SHP77 treated with DMSO at 0.1 percent for 48 hours (cell line): ENCODE results near the gene HDAC10.
"Not testable (repeated sequence)": the region's sequence is repeated elsewhere in the genome, so short reads cannot be mapped to it uniquely, and the experiment has no call there.

Experiments
- DNase-seq: peaks from one replicate; lab custom pipeline; 2025; lab: John Stamatoyannopoulos, UW

The HDAC10 gene

DNA sequence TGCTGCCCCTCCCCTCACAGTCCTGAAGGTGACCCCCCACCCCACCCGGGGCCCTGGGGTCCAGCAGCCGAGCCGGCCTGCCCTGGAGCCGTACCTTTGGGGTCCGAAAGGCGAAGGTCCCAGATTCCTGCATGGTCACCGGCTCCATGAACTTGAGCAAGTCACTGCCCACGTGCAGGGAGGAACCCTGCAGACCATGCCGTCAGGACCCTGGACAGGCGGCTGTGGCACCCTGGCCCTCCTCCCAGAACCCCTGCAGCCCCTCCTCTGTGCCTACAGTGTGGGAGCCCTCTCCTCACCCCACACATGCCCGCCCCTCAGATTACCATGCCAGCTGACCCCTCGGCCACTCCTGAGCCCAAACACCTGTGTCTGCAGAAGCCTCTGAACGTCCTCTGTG, 33.4 kb upstream of the HDAC10 start:
- no peak for DNase-seq

DNA sequence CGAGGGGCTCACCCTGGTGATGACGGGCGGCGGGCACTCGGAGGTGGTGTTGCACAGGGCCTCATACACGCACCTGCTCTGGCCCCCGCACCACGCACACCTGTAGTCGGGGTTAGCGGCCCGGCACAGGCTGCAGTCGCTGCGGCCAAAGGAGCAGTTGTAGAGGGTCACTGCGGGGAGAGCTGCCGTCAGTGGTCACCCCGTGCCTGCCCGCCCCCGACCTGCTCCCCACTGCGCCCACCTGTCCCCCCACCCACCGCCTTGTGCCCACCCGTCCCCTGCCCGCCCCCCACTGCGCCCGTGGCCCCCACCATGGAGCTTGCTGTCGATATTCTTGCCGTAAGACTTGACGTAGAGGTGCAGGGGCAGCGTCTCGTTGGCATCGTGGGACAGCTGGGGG, 32.8 kb upstream of the HDAC10 start:
- DNase-seq: no peak

DNA sequence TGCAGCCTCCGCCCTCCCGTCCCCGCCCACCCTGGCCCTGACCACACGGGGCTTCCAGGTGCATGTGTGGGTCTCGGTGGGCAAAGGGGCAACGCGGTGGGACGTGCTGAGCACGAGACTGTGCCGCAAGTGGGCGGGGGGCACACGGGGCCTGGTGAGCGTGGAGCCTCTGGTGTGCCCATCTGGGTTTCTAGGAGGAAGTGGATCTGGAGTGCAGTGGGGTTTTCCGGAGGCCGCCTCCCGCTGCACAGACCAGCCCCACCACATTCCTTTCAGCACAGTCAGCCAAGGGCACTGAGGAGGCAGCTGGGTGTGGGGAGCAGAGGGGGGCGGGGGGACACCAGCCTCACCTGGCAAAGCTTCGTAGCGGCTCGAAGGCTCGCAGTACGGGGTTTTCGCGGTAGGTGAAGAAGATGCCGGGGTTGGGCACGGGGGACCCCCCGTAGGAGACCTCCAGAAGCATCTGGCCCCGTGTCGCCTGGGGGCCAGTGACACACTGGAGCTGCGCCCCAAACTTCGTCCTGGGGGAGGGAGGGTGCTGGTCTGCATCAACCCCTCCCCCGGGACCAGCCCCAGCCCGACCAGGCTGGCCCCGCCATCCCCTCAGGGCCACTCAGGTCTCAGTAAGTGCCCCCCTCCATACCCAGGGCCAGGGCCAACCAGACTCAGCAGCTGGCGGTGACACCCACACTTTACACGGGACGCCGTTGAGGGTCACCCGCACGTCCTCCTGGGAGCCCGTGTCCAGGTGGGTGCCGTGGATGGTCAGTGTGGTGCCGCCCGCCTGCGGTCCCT, 31.5 kb upstream of the HDAC10 start:
- no peak for DNase-seq

DNA sequence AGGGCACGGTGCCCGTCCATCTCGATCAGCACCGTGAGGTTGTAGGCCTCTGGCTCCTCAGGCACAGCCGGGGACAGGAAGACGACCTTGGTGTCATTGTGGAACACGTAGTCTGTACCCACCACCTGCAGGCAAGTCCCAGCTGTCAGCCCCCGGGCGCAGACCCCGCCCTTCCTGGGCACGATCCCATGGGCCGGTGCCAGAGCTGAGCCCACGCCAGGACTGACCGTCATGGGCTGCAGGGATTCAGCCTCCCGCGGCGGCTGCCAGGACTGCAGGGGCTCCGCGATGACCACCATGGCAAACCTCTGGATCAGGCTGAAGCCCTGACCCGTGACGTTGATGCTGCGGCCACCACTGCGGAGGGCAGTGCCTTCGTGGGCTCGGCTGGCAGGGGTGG, 30.9 kb upstream of the HDAC10 start:
- no peak for DNase-seq

DNA sequence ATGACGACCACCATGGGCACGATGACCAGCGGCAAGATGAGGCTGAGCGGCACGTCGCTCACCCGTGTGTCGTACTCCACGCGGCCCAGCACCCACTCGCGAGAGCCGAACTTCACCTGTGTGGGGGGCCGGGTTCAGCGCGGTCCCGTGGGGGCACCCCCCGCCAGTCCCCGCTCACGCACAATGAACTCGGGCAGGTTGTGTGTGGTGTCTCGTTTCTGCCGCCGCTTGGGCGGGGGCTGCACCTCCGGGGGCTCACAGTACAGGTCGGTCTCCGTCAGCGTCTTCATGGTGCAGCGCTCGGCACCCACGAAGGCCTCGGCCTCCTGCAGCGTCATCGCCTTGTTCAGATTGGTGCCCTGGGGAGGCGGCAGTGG, 30.3 kb upstream of the HDAC10 start:
- no peak for DNase-seq

DNA sequence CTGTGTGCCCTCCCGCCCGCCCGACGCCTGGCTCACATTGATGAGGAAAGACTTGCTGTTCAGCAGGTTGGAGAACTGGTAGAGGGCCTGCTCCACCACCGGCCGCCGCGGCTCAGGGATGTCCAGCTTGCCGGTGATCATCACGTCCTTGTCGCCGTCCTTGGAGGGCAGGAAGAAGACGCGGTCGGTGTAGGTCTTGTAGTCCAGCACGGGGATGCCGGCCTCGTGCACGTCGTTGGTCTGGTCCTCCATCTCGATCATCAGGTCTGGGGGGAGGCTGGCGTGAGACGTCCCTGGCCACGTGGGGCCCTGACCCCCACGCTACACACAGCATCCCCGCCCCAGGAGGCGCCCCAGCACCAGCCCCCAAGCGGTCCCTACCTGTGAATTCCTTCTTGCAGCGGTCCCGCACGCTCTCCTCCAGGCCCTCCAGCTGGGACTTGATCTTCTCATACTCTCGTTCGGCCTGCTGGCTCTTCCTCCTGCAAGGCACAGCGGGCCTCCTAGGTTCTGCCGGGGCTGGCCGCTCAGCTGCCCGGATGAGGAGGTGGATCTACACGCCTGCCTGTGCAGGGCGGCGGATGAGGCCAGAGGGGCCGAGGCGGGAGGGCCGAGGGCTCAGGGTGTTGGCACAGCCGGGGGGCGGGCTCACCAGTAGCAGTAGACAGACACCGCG, 29.8 kb upstream of the HDAC10 start:
- no peak for DNase-seq

DNA sequence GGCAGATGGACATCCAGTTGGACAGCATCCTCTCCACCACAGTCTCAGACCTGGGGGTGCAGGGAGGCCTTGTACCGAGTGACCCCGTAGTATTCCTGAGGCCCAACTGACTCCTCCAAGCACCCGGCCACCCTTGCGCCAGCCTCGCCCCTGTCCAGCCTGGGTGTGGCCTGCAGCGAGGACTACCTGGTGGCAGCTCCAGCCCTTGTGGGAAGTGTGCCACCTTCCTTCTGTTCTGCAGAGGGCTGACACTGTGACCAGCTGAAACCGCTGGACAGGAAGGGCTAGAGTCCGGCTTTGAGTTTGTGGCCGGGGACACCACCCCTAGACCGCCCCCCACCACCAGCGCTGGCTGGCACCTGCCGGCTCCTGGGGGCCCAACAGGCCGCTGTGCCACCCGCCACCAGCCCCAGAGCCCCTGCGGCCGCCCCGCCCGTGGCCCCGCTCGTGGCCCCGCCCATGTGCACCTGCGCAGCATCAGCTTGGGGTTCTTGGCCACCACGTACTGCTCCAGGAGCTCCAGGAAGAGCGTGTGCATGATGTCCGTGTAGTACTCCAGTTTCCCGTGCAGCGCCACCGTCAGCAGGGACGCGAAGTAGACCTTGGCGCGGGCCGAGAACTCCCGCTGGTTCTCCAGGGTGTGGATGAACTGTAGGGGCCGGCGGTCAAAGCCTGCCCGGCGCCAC, 29.1 kb upstream of the HDAC10 start:
- no peak for DNase-seq

DNA sequence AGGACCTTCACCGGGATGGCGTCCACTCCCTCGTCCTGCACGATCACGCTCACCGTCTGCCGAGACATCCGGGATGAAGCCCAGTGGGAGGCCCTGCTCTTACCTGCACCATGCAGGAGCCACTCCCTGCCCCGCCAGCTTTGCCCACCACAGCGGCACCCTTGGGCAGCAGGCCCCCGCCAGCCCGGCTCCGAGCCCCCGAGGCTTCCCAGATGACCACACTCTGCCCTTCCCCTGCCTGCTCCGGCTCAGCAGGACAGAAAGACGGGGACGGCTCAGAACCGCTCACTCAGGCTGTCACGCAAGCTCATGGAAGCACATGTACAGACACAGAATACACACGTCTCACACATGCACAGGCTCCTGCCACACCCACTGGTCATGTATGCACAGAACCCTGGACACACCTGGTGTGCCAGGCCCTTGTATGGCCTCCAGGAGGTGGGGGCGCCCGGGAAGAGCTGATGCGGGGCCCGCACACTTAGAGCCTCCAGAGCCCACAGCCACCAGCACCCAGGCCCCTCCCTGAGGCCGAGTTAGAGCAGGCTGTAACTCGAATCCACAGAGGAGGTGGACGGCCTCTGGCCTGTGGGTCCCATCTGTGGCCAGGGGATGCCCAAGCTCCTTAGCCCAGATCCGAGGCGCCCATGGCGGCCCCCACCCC, 28.0 kb upstream of the HDAC10 start:
- no peak for DNase-seq

DNA sequence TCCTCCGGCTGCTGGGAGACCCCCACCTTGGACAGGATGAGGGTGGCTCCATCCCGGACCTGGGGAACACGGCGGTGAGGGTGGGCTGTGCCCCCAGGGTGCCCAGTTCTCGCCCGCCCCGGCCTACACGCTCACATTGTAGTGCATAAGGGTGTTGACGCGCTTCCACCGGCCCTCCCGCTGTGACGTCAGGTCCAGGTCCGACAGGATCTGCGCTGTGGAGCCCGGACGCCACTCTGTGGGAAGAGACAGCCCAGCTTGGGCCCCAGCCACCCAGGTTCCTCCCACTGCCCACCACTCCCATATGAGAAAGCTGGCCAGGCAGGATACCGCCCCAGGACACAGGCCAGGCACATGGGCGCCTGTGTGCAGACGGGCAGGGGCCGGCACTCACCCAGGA, 27.4 kb upstream of the HDAC10 start:
- no peak for DNase-seq

DNA sequence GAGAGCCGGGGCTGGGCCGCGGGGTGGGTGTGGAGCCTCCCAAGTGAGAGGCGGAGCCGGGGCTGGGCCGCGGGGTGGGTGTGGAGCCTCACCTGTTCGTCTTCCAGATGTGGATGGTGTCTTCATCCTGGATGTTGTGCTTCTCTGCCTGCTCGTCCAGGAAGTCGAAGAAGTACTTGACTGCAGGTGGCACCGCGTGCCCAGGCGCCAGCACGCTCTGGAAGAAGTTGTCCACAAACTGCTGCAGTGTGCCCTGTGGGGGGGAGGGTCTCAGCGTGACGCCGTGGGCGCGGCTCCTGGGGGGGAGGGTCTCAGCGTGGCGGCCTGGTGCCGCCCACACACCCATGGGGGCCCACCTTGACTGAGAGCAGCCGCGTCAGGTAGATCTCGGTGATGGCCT, 26.7 kb upstream of the HDAC10 start:
- no peak for DNase-seq

DNA sequence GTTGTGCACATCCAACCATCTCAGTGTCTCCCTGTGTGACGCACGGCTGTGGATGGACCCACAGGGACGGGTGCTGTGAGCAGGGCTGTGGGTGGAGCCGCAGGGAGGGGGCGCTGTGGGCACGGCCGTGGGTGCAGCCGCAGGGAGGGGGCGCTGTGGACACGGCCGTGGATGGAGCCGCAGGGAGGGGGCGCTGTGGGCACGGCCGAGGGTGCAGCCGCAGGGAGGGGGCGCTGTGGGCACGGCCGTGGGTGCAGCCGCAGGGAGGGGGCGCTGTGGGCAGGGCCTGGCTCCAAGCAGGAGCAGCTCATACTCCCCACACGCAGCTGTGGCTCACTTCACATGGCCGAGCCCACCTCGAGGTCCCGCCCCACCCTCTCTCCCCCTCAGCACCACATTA, 25.1 kb upstream of the HDAC10 start:
- no peak for DNase-seq

DNA sequence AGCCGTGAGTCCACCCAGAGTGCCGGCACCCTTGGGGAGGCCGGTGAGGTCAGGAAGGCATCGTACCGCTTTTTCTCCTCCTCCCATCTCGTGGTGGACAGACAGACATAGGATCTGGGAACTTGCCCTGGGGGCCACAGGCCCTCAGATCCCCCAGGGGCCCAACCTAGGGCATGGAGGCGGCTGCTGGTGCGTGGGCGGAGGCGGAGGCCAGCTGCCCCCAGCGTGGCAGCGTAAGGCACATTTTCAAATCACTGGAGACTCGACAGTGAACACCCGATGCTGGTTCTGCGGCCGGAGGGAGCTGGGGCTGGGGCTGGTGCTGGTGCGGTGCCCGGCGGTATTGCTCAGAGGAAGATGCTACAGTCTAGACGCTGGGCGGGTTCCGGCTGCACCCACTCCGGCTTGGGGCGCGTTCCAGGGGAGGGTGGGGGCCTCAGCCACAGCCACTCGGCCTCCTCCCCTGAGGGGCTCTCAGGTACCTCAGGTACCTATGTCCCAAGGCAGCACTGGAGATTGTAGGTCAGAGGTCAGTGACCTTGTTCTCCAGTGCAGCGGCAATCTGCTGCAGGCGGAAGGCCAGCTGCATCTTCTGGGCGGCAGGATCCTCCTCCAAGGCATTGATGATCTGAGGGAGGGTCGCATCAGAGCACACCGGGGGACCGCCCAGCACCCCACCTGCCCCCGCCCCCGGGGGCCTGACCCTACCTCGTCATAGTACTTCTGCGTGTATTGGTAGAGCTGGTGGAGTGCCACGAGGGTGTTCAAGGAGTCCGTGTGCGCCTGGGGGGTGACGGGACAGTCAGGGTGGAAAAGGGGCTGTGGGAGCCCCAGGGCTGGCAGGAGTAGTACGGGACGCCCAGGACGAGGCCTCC, 24.4 kb upstream of the HDAC10 start:
- no peak for DNase-seq

DNA sequence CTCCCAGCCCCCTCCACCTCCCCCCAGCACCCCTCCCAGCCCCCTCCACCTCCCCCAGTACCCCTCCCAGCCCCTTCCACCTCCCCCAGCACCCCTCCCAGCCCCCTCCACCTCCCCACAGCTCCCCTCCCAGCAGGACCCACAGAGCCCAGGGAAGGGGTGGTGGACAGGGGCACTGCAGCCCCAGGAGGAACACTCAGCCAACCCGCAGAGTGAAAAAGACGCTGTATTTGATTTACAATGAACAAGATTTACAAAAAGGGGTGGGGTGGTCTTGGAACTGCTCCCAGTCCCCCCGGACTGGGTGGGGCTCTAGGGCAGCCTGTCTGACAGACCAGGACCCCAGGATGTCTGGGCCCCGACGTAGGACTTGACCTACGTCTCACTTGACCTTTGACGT, 23.7 kb upstream of the HDAC10 start:
- DNase-seq: no peak

DNA sequence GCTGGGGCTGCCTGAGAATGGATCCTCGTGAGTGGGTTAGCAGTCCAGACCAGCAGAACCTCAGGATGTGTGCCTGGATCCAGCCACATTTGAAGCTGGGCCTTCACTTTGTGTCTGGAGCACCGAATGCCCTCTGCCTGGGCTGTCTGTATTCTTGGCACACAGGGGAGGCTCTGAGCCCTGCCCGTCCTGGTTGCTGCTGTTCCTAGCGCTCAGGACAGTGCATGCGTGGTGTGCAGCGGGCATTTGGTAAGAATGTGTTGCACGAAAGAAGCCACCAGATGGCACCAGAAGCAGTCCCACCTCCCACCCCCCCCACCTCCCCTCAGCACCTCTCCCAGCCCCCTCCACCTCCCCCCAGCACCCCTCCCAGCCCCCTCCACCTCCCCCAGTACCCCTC, 23.2 kb upstream of the HDAC10 start:
- DNase-seq: no peak

DNA sequence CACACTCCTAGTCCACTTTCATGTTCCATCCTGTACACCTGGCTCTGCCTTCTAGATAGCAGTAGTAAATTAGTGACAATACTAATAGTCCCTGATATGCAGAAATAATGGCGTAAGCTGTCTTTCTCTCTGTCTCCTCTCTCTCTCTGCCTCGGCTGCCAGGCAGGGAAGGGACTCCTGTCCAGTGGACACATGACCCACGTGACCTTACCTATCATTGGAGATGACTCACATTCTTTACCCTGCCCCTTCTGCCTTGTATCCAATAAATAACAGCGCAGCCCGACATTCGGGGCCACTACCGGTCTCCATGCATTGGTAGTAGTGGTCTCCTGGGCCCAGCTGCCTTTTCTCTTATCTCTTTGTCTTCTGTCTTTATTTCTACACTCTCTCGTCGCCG, 22.7 kb upstream of the HDAC10 start:
- not testable (repeated sequence) for DNase-seq

DNA sequence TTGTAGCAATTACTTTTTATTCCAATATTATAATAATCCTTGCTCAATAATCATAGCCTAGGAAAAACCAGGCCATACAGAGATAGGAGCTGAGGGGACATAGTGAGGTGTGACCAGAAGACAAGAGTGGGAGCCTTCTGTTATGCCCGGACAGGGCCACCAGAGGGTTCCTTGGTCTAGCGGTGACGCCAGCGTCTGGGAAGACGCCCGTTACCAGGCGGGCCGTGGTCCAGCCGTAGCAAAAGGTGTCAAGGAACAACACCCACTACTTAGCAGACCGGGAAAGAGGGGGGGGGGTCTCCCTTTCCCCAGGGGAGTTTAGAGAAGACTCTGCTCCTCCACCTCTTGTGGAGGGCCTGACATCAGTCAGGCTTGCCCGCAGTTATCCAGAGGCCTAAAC, 22.3 kb upstream of the HDAC10 start:
- DNase-seq: not testable (repeated sequence)

DNA sequence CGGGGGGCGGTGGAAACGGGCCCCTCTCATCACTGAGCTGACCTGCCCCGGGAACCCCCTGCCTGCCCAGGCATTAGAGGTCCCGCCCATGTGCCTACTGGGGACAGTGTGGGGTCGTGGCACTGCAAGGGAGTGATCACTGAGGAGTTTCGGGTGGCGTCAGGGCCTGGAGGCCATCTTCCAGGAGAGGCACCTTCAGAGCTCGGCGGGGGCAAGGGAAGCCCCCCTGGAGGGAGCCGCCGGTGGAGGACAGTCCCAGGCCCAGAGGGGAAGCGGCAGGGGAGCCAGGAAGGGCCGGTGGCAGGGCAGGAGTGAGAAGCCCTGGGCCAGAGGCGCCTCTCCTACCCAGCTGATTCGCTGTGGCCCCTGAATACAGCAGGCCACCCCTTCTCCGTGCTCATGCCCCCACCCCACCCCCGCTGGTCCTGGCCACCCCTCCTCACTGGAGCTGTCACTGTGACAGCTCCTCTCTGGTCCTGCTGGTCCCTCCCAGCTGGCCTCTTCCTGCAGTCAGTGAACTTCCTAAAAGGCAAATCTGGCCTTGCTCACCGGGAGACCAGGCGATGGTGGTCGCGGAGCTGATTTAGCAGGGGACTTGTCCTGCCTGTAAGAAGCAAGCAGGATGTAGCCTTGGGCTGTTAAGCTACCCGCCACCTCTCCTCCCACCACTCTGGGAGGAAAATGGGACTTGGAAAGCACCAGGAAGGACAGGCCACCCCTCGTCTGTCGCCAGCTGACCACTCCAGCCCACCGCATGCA, 21.2 kb upstream of the HDAC10 start:
- DNase-seq: no peak

DNA sequence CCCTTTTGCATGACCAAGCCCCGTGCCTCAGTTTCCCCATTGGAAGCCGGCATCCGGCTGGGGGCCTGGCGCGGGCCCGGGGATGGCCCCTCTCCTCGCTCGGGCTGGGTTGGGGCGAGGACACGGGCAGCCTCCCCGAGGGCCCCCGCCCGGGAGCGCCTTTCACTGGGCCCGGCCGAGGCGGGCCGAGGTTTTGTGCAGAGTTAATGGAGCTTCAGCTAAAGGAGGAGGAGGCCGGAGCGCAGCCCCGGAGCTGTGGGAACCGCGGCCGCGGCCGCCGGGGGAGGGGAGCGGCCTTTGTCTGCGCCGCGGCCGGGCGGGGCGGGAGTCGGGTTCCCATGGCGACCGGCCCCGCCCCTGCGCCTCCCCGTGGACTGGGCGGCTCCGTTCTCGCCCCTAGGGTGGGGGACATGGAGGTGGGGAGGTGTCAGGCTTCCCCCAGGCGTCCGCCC, 20.5 kb upstream of the HDAC10 start:
- DNase-seq: peak; percentile 16

DNA sequence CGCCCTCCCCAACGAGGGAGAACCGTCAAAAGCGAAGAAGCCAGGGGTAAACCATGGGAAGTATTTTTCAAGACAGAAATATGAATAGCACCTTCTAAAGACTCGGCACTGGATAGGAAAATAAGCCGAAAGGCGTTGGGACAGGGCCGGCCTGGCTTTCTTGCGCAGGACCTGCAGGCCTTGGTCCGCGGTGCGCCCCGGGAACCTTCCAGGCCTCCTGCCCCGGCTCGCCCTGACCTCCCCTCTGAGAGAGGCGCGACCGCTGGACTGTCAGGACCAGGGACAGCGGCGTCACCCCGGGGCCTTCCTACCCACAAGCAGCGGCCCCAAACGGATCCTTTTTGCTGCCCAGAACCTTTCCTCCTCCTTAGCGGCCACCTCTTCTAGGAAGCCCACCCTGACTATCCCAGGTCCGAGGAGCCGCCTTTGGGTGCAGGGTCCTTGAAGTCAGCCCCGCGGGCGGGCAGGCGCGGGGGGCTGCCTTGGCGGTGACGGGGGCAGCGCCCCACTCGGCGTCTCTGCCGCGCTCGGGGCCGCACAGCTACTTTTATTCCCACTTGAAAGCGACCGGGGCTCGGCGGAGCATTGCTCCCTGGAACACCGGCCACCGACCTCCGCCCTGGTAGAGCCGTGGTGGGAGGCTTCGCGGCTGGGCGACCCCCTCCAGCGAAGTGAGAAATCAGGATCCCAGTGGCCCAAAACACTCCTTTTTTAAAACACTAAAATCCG, 19.8 kb upstream of the HDAC10 start:
- no peak for DNase-seq

DNA sequence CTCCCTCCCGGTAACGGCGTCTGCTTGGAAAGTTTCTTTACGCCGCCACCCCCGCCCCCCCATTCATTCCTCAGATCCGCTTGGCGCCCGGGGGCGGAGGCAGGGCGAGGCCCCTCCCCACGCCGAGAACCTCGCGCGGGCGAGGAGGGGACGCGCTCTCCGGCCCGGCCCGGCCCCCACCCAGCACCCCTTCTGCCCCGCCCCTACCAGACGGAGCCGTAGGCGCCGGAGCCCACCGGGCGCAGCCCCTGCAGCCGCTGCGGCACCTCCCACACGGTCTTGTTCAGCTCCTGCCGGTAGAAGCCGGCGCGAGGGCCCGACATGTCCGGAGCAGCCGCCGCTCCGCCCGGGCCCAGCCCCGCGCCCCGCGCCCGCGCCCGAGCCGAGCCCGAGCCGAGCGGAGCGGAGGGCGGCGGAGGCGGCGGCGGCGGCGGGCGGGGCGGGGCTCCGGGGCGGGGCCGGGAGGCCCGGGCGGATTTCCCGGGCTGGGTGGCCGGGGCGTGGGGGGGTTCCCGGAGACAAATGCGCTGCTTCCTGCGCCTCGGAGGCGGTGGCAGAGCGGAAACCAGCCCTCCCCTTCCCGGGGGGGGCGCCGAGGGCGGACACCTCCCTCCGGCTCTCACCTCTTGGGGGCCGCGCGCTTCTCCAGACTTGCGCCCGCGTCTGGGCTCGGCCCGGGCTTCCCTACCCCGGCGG, 19.1 kb upstream of the HDAC10 start, which contains the start of gene MAPK11:
MAPK11 (minus strand) TSS at position 411 of the 696 bp plus-strand sequence; CDS start at position 323, 88 bp downstream.
- no peak for DNase-seq
